Stimulated activated CD8-positive, alpha-beta memory T cell treated with anti-CD3 and anti-CD28 coated beads, Interleukin-15, amount 100 ng/mL, for 48 hours (primary cell): ENCODE data around the gene SLC35F1.
"Not testable (repeated sequence)": the region's sequence is repeated elsewhere in the genome, so short reads cannot be mapped to it uniquely, and the experiment has no call there.

ENCODE experiments used
- DNase-seq, 2 donors: peaks; one replicate each; pipeline ENCODE4 v3.0.0-alpha.2; 2020; ENCODE audit warnings: low read depth in 2 of 2

SLC35F1 gene

DNA sequence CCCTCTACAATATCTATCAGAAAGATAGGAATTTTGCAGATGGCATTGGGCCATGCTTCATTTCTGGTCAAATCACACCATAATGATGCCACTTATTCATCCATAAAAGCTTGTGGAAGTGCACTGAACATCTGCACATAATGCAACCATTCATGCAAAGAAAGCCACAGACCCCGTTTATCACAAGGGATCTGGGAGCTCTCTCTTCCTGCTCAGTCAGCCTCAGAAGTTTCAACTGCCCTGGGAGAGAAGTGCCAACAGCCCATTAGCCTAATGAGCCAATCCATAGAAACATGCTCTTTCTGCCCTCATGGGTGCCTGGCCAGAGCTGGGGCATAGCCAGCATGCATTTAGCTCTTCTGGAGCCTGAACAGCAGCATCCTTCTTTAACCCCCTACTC is 85.8 kb downstream of the SLC35F1 start:
- DNase-seq = no peak

DNA sequence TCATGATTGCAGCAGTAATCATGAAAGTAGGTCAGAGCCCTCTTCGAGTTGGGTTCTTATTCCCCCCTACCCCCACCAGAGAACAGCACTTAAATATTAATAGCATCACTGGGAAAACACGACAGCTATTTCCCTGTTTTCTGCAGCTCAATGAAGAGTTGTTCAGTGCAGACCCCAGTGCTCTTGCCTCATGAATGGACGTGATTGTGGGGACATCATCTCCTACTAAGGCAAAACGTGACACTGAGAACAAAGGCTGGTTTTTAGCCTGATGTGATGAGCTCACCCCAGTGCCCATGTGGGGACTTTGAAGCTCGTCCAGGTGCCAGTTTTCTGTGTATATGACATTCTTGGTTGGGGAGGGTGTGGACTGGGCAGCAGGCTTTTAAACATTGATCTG is 105.9 kb downstream of the SLC35F1 start:
- no peak for DNase-seq

DNA sequence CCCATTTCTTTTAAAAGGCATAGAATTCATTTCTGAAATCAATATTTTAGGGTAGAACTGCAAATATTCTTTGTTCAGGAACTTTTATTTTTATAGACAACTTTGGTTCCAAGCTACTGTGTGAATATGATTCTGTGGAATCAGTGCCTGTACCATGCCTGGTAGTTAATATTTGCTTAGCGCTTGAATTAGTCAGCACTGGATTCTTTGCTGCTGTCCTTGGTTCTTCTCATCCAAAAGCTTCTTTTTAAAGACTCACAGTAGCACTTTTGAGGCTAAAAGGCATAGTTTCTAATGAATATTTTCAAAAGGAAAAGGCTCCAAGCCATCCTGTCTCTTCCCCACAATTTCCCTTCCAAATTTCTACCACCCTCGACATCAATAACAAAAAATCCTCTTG is 109.5 kb downstream of the SLC35F1 start:
- DNase-seq = no peak

DNA sequence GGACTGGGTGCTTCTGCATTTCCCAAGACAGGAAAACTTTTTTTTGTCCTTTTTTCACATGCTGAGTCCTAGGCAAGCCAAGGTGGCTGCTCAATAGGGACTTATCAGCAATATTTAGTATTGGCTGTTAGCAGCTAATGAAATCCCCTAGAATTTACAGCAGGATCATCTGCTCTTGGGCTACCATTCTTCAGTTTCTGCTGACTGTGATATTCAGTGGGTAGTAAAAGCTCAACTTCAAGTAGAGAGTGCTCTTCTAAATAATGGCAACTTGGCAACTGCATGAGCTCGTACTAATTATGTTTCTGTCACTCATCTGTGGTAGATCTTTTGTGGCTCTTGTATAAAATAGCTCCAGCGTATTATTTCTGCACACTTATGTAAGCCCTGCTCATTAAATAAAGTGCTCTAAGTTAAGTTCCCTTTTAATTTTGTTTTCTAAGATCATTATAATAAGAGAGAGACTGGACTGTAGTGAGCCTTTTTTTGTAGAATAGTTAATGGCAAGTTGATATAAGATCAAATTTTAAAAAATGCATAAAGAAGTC is 110.3 kb downstream of the SLC35F1 start:
- no peak for DNase-seq

DNA sequence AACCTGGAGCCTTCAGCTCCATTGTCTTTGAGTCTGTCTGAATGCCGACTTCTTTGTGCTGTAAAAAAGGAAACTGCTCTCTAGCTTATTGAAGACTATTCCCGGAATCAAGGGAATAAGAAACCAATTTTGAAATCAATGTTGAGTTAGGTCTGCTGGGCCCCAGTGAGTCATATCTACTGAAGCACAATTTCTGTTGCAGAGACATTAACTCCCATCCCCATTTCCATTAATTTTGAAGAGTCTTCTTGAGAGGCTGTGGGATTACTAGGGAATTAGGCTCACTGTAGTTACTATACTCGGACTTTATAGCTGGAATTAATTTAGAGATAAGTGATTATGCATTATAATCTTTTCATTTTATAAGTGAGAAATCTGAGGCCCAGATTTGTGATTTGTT is 116.7 kb downstream of the SLC35F1 start:
- no peak for DNase-seq

DNA sequence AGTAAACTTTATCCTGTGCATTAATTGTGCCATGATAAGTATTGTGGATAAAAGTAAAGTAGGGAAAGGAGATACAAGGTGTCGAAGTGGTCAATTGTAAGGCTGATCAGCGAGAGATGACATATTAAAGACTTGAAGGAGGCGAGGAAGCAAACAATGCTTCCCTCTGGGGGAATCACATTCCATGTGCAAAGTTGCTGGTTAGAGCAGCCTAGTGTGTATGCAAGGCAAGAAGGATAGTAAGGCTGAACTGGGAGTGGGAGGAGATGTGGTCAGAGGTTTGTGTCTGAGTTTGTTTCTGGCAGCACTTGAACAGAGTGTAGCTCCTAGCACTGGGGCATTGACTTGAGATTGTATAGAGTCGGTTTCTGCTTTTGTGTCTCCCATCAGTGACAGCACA is 122.9 kb downstream of the SLC35F1 start:
- DNase-seq = no peak

DNA sequence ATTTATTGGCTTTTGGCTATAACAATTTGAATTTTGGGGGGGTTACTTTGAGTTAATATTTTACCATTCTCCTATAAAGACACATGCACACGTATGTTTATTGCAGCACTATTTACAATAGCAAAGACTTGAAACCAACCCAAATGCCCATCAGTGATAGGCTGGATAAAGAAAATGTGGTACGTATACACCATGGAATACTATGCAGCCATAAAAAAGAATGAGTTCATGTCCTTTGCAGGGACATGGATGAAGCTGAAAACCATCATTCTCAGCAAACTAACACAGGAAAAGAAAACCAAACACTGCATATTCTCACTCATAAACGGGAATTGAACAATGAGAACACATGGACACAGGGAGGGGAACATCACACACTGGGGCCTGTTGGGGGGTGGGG is 130.4 kb downstream of the SLC35F1 start:
- DNase-seq = not testable (repeated sequence)

DNA sequence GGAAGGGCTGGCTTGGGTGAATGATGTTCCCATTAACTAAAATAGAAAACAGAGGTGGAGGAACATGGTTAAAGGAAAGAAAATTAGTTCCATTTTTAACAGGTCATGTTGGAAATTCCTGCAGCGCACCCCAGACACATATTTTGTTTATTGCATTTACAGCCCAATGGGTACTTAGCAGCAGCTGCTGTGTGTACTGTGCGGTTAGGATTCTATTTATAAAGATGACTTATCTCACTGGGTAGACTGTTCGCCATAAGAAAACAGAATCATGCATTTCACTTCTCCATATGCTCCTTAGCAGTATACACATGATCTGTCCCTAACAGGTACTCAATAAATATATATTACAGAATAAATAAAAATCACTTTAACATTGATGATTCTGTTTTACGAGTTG is 135.8 kb downstream of the SLC35F1 start:
- no peak for DNase-seq

DNA sequence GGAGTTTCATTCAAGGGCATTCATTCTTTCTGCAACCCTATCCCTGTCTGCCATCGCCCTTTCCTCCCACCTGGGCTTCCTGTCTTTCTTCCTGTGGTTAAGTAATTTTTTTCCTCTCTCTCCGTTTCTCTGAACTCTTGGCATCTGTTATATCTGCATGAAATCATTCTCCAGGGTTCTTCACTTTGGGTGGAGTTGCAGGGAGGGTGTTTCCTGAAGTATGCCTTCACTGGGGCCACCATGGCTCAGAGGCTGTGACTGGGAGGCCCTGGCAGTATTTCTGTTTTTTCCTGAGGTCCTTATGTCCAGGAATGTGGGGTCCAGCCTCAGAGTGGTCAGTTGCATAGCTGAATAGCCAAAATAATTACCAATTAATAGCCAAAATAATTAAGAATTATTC is 137.2 kb downstream of the SLC35F1 start:
- DNase-seq = no peak

DNA sequence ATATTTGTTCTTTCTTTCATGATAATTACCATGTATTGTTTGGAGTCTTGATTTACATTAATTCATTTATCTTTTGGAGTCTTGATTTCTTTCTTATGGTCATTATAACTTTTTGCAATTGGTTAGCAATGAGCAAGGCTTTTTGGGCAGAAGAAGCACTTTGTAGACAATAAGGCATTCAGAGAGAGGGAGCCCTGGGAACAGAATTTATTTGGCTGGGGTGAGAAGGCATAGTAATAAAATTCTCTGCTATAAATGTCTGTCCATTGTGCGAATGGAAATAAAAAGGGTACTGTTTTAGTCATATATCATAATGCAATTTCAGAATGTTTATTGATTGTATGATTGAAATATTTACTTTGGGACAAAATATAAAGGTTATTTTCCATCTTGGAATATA is 147.0 kb downstream of the SLC35F1 start:
- DNase-seq = no peak

DNA sequence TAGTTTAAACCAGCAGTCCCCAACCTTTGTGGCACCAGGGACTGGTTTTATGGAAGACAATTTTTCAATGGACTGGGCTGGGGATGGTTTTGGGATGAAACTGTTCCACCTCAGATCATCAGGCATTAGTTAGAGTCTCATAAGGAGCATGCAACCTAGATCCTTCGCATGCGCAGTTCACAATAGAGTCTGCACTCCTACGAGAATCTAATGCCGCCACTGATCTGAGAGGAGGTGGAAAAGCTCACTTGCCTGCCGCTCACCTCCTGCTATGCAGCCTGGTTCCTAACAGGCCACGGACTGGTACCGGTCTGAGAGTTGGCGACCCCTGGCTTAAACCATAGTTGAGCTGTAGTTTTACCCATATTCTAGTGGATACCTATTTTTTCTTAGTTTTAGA is 154.6 kb downstream of the SLC35F1 start:
- no peak for DNase-seq

DNA sequence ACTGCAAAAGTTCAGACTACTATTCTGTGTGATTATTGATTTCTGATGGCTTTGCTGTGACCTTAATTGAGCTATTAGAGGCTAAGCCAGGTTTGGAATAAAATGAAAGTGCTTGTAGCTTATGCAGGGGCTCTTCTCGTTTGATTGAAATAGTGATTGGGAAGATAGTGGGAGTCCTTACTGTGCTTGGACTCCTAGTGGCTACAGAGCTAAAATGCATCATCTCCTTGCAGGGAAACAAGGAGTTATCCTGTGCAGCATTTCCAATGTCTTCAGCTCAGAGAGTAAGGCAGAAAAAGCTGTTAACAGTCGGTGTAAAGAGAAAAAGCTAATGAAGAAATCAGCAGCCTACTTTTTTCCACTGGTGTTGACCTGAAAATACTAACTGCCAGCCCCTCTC is 173.5 kb downstream of the SLC35F1 start:
- no peak for DNase-seq

DNA sequence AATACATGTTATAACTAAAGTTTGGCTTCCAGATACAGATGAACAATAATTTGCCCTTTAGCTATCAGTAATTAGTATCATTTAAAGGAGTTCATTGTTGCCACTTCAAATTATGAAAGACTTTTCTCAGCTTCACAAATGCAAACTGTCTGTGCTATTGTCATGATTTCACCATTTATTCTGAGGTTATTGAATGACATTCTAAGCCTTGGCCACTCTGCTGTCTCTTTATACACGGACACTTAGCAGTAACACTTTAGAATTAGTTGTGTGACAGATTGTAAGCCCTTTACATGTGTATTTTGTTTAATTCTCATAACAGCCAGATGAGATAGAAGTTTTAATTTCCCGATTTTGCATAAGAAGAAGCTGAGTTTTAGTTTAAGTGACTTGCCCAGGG is 176.6 kb downstream of the SLC35F1 start:
- DNase-seq = no peak

DNA sequence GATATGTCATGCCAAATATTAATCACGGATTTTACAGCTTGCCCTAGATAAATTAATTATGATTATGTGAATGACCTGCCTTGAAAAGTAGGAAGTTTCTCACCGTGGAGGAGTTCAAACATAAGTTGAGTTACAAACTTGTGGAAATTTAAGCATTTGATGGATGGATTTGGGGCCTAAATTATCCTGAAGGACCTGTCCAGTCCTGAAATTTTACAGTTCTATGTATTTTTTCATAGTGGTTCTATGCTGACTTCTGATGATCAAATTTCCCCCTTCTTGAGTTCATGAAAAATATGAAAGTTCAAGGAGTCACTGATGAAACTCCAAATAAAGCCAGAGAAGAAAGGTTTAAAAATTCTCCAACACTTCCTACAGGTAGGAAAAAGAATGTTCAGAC is 178.6 kb downstream of the SLC35F1 start:
- no peak for DNase-seq

DNA sequence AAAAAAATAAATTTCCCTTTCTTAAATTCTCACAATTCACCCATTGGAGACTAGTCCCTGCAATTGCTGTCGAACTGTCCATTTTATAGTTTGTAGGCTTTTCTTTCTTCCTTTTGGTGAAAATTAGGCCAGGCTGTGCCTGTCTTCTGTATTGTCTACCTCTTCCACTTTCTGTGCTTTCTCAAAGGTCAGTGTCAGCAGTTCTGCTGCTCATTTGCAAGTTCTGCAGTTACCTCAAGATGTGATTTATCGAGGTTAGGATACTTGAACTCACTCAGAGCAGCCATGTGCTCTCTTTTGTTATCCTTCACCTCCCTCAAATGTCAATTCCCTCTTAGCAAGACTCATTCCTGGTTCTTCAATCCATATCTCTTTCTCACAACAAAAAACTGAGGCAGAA is 179.1 kb downstream of the SLC35F1 start:
- no peak for DNase-seq

DNA sequence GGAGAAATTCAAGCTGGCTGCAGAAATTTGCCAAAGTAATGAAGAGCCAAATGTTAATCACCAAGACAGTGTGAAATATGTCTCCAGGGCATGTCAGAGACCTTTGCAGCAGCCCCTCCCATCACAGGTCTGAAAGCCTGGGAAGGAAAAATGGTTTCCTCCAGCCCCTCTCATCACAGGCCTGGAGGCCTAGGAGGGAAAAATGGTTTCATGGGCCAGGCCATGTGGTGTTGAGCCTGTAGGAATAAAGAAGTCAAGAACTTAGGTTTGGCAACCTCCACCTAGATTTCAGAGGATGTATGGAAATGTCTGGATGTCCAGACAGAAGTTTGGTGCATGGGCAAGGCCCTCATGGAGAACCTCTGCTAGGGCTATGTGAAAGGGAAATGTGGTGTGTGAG is 185.0 kb downstream of the SLC35F1 start:
- no peak for DNase-seq

DNA sequence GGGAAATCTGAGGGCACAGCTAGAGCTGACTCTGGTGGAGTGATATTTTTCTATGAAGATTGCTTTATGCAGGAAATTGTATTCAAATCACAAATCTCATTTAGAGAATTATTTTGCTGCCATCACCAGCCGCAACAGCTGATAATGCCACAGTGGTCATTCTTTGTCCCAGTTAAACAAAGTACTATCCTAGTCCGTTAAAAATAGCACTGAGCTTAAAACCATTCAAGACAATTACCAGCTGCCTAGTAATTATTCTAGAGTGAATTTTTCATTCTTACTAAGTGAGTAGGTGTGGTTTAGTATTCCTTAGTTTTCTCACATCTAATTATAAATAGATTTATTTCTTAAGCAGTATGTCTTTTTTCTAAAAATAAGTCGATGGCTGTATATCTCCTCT is 190.5 kb downstream of the SLC35F1 start:
- DNase-seq = no peak

DNA sequence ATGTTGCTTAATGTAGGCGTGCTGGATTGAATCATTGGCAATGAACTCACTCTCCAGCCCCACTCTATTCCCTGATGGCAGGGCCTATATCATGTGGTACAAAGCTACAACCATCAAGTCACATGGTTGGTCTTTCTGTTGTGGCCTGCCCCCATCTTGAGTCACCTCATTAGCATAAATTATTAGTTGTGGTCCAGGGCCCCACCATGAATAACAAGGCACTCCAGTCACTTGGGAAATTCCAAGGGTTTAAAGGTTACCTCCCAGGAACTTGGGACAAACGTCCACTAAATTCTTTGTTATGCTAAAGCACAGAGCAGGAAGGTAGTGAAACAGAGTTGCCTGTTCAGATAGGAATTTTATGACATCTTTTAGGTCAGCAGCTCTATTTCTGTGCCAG is 193.7 kb downstream of the SLC35F1 start:
- DNase-seq = no peak

DNA sequence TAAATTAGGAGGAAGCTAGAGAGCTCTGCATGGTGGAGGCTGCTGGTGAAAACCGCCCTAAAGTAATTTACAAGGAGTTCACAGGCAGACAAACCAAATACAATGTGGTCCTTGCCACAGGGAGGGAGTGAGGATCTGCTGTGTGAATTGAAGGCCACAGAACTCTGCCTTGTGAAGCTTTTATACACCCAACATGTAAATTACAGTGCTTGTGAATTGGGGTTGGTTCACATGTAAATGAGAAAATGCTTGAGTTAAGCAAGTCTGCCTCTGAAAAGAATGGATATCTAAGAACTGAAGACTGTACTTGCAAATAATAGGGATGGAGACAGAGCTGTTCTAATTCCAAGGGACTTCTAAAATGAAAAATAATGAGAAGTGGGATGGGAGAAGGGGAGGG is 194.2 kb downstream of the SLC35F1 start:
- DNase-seq = no peak

DNA sequence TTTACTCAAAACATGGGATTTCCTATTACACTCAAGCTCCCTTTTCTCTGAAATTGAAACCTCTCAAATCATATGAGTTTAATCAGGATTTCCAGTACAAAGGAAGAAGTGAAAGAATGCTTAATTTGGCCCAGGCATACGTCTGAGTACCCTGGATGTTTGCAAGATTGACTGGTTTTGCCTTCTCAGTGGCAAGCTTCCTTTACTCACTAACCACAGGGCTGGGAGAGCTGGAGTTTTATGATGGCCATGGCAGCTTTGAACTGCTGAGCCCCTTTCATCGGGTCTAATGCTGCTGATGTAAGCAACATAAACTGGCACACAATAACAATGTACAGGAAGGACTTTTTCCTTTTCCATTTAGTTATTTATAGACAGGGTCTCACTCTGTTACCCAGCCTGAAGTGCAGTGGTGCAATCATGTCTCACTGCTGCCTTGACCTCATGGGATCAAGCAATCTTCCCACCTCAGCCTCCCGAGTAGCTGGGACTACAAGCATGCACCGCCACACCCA is 194.8 kb downstream of the SLC35F1 start:
- DNase-seq = no peak

DNA sequence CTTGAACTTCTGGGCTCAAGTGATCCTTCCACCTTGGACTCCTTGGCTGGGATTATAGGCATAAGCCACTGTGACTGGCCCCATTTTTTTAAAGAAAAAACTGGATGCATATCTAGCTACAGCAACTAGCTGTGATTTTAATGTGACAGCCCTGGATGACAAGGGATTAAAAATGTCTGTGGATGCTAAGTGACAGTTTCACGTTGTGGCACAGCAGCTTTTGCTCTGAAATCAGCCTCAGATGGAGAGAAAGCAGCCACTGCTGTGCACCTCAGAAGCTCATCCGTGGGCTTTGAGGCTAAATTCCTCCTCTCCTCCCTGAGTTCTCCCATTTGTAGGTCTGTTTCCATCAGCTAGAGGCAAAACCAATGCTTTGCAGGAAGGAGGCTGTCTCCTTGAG is 195.3 kb downstream of the SLC35F1 start:
- DNase-seq = no peak

DNA sequence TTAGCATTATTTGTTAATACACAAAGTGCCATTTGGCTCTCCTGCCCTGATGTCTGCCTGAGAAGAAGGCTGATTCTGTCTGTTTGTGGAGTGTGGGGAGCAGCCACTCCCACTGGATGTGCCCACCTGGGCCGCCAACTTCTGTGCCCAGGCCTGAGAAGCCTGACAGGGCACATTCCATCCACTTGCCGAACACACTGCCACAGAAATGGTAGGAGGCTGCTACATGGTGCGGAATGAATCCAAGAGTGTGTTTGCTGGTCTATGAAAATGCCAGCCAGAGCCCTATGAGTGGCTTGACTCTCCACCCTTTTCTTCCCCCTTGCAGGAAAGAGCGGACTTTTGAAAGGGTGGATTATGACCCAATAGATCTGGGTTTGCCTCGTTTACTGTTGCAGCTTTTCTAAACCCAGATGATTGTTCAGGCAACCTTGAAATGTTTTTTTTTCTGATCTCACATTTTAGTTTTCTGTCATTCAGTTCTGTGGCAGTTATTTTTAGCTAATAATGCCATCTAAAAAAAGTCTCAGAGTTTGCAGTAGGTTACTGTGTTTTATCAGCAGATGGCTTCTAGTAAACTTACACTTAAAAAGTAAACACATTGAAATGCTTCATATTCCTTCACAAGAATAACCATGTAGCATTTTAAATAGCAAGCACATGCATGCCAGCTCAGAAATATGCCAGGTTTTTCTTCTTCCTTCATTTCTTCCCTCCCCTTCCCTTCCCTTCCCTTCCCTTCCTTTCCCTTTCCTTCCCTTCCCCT is 196.5 kb downstream of the SLC35F1 start:
- DNase-seq = no peak

DNA sequence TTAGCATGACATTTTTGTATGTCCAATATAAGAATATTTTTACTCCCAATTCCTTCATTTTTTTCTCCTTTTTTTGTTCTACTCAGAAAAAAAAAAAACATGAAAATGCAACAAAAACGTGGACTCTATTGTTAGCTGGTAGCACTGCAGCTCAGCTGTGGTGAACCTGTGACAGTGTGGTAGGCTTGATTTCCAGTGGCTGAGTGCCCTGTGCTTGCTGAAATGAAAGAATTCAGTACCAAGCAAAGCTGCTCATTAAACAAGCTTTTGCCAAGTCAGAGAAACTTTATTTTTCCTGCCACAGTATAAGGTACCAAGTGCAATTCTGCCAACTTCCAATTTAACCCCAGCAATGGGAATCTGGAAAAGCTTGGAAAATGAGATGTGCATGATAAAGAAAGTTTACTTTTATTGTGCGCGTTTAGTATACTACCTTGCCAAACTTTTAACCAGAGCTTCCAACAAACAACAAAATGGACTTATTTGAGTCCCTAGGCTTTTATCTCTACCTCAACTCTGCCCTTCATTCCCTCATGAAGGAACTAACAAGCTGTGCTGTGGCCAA is 215.2 kb downstream of the SLC35F1 start:
- no peak for DNase-seq
